K562 (cell line): ENCODE measurements around the gene TRAF5. TPM values are rescaled to one million over a fixed set of nuclear protein-coding genes. Genes with fewer than 3 reads are reported as not detected.

Experiments
- ATAC-seq: fragments of 200-7000 bp; cut with Tn5 transposase; 3 replicates; pipeline ENCODE4 v1.9.1; 2020; ENCODE audit warnings: moderate library complexity
- BruUV-seq: library from RNA; stranded (reverse); fragments of 400-500 nt; replicated peaks from 2 replicates; lab custom pipeline; 2021; lab: Mats Ljungman, UMichigan
- CTCF ChIA-PET: fragments of 300-600 bp; formaldehyde crosslinking; extraction: SDS; loops from one replicate; lab custom pipeline; 2021; ENCODE audit warnings: low intra/inter-chr PET ratio; lab: Yijun Ruan, JAX
- POLR2A ChIA-PET: fragments of 300-600, 350-650 bp; sonication (Branson Sonifier 250); formaldehyde crosslinking; extraction: SDS; loops from one replicate; lab custom pipeline; 2021; ENCODE audit warnings: antibody characterized with exemption, inconsistent platforms; lab: Yijun Ruan, JAX
- DNase-seq, 4 experiments: peaks; one replicate each; pipeline versions ENCODE4 v3.0.0 to v3.0.0-alpha.2; 2011 to 2018; ENCODE audit warnings: low spot score in 3 of 4, mixed read lengths in 3 of 4; ENCODE audit errors: extremely low read depth in 1 of 4
- FAIRE-seq: peaks from 2 replicates; lab custom pipeline; 2011; peaks lifted over from hg19 to GRCh38; lab: Jason Lieb, UNC
- H2AFZ ChIP-seq: 2 replicates; pipeline ENCODE4 v1.6.0; 2011; ENCODE audit warnings: low read depth, low read length, control low read depth, inconsistent platforms
- H3K27ac ChIP-seq: fragments of 200-600 bp; 3 replicates; pipeline ENCODE4 v1.8.0; 2011; ENCODE audit warnings: low read depth, mild to moderate bottlenecking, control low read depth, inconsistent platforms, low read length, moderate library complexity, mixed read lengths; ENCODE audit errors: extremely low read depth
- H3K27me3 ChIP-seq, 2 experiments: fragments of 300-600 bp in 1 of 2; 2 replicates in 1 of 2; 3 replicates in 1 of 2; pipeline versions ENCODE4 v1.6.0 to v1.8.0; 2011; ENCODE audit warnings: inconsistent platforms in 2 of 2, low read length in 2 of 2, mild to moderate bottlenecking in 1 of 2, mixed read lengths in 1 of 2, moderate library complexity in 1 of 2; ENCODE audit not compliant: control insufficient read depth in 2 of 2, insufficient read depth in 2 of 2
- H3K36me3 ChIP-seq: fragments of 300-600 bp; 3 replicates; pipeline ENCODE4 v1.8.0; 2011; ENCODE audit warnings: mild to moderate bottlenecking, low read length, inconsistent platforms; ENCODE audit not compliant: control insufficient read depth, insufficient read depth
- H3K4me1 ChIP-seq, 2 experiments: fragments of 200-600 bp in 1 of 2; replicated peaks in 1 of 2; 2 replicates in 1 of 2; 3 replicates in 1 of 2; pipeline versions ENCODE4 v1.5.1 to v1.8.0; 2011; ENCODE audit warnings: inconsistent platforms in 2 of 2, low read length in 2 of 2, mild to moderate bottlenecking in 1 of 2, mixed read lengths in 1 of 2, moderate library complexity in 1 of 2; ENCODE audit not compliant: control insufficient read depth in 2 of 2, insufficient read depth in 2 of 2
- H3K4me2 ChIP-seq: 2 replicates; pipeline ENCODE4 v1.6.1; 2011; ENCODE audit warnings: low read length, control low read depth, inconsistent platforms, mixed read lengths; ENCODE audit not compliant: insufficient read depth
- H3K4me3 ChIP-seq: fragments of 200-600 bp; sonication (generic), shearing (Covaris generic); 2 replicates; pipeline ENCODE4 v1.5.1; 2016; ENCODE audit warnings: control low read depth, inconsistent platforms
- H3K79me2 ChIP-seq: fragments of 200-600 bp; 3 replicates; pipeline ENCODE4 v1.8.0; 2011; ENCODE audit warnings: low read length, inconsistent platforms; ENCODE audit not compliant: control insufficient read depth, insufficient read depth
- H3K9ac ChIP-seq, 2 experiments: 2 replicates each; pipeline versions ENCODE4 v1.6.0 to v1.6.1; 2011; ENCODE audit warnings: low read depth in 2 of 2, low read length in 2 of 2, control low read depth in 1 of 2, inconsistent platforms in 1 of 2, mild to moderate bottlenecking in 1 of 2, mixed read lengths in 1 of 2; ENCODE audit not compliant: insufficient read depth in 1 of 2
- H3K9me1 ChIP-seq: one replicate; pipeline ENCODE4 v1.6.0; 2011; ENCODE audit warnings: inconsistent platforms, mild to moderate bottlenecking, low read length, moderate library complexity; ENCODE audit not compliant: control insufficient read depth, insufficient read depth
- H3K9me3 ChIP-seq: replicated peaks from 2 replicates; pipeline ENCODE4 v1.5.1; 2011; ENCODE audit warnings: low read depth, low read length, inconsistent platforms; ENCODE audit not compliant: control insufficient read depth, insufficient read depth
- H4K20me1 ChIP-seq: replicated peaks from 2 replicates; pipeline ENCODE4 v1.6.1; 2011; ENCODE audit warnings: low read length, inconsistent platforms, mixed read lengths; ENCODE audit not compliant: control insufficient read depth, insufficient read depth
- CBFA2T3 ChIP-seq: fragments of 450-650 bp; IDR thresholded peaks from 2 replicates; pipeline ENCODE4 v1.6.1; 2017
- EGR1 ChIP-seq: fragments of 450-650 bp; conservative IDR thresholded peaks from 2 replicates; pipeline ENCODE4 v1.6.1; 2017; ENCODE audit warnings: mild to moderate bottlenecking
- HMBOX1 ChIP-seq: sonication (generic); IDR thresholded peaks from 2 replicates; pipeline ENCODE4 v1.6.1; 2016
- ILK ChIP-seq: fragments of 450-650 bp; IDR thresholded peaks from 2 replicates; pipeline ENCODE4 v1.6.1; 2016; ENCODE audit warnings: missing genetic modification characterization, low read depth, mild to moderate bottlenecking, missing compliant biosample characterization, moderate library complexity, borderline replicate concordance
- PPARD ChIP-seq: fragments of 250-450 bp; sonication (Bioruptor Pico); IDR thresholded peaks from 2 replicates; pipeline ENCODE4 v1.8.0; 2022; ENCODE audit warnings: inconsistent platforms, mild to moderate bottlenecking, moderate library complexity
- RBBP5 ChIP-seq: fragments of 200-600 bp; sonication (generic); IDR thresholded peaks from 2 replicates; pipeline ENCODE4 v1.6.1; 2012; ENCODE audit warnings: borderline replicate concordance, mild to moderate bottlenecking, low read length, control low read depth, inconsistent platforms; ENCODE audit not compliant: insufficient read depth, poor library complexity, severe bottlenecking
- ZNF589 ChIP-seq: fragments of 200-800 bp; sonication (Bioruptor generic); IDR thresholded peaks from 2 replicates; pipeline ENCODE4 v1.6.1; 2016; ENCODE audit warnings: low read depth, missing genetic modification characterization, missing compliant biosample characterization
- WGBS: fragments of 100-300 bp; shearing (Covaris generic); methylation state at CpG from one replicate; pipeline ENCODE4 v1.1.6; 2016; ENCODE audit warnings: low coverage, mixed read lengths; ENCODE audit not compliant: insufficient coverage; ENCODE audit errors: missing lambda C conversion rate; 5-methylcytosine and 5-hydroxymethylcytosine counted together
- in situ Hi-C: fragments of 300-500 bp; cut with MboI; formaldehyde crosslinking; loops from 4 replicates; pipeline ENCODE4 v1.15.0; 2018; ENCODE audit warnings: inconsistent platforms, mixed read lengths
- intact Hi-C: fragments of 100-400 bp; cut with micrococcal nuclease; formaldehyde crosslinking; loops from 2 replicates; pipeline ENCODE4 v1.14.2; 2022
- polyA plus RNA-seq, 8 experiments: library from polyadenylated mRNA; depleted of rRNA in 4 of 8; stranded (reverse) in 5 of 8; unstranded in 3 of 8; fragments of >200 nt; fragmentation: Nextera tagmentation in 2 of 8; fragmentation: Illumina TruSeq in 1 of 8; extraction: Ambion mirVana in 2 of 8; extraction: Trizol in 1 of 8; gene quantifications; 2 replicates each; pipeline versions ENCODE4 v1.2.1 to v1.2.3, GENCODE V29; 2011 to 2014; ENCODE audit warnings: inconsistent platforms in 1 of 8, missing spikeins in 1 of 8
- total RNA-seq, 7 experiments: library from RNA; depleted of rRNA in 6 of 7; stranded (reverse); fragments of >200 nt in 6 of 7; fragmentation: Illumina TruSeq in 2 of 7; extraction: Trizol in 2 of 7; gene quantifications; 2 replicates each; pipeline versions ENCODE4 v1.2.1 to v1.2.3, GENCODE V29; 2011 to 2021; ENCODE audit warnings: low replicate concordance in 1 of 7

TRAF5 gene
- total and polyA plus RNA-seq, 9 of the 15 experiments (the other 6 are each of a cell fraction or from before 2014, with no cell fraction given): 2.0 to 9.3 (median 5.3) TPM

GRCh38 chr1:211329764-211330201 lies 3.1 kb downstream of the TRAF5 start:
- no peak for ATAC-seq
- Histone ChIP-seq H3K4me2 (0 out of 2 replicates have a peak overlapping the region, but pooled peaks have one; percentile 41), H3K79me2 (no peaks in the 10 kb centered on the region), H3K4me1 (peaks cover 28 to 30% of the 10 kb centered on the region in 2 experiments), H4K20me1 (0 out of 2 replicates have a peak, but pooled peaks cover 3% of the 10 kb centered on the region), H3K4me3 (no peak overlapping the region), H3K9me1 (no peaks in the 10 kb centered on the region), H3K27ac (no peak overlapping the region), H3K36me3 (no peaks in the 10 kb centered on the region), H3K9me3 (no peaks in the 10 kb centered on the region), H3K27me3 (no peaks in the 10 kb centered on the region; a peak in 1 of 5 replicates), H2AFZ (no peak overlapping the region), H3K9ac (0 out of 4 replicates have a peak overlapping the region, but pooled peaks of 1 of the 2 experiments have one; percentile 0)
- BruUV-seq: no TSS peak
- in situ Hi-C loops (loop anchor here (10.0 kb wide), 1 partner anchor 325 kb away; no protein-coding TSS in a partner anchor), intact Hi-C loops (no loop called here)
- no peak for DNase-seq
- ChIA-PET POLR2A (interaction anchor here (0.5 to 1.8 kb wide), 7 partner anchors 9 to 641 kb away, joined by 3 to 6 read pairs (median 4); no protein-coding TSS in a partner anchor), CTCF (no interaction called here)
- peak; percentile 39 for TF ChIP-seq RBBP5
- TF ChIP-seq ILK: no peak
- FAIRE-seq: no peak
- WGBS: 52% methylated on average over 4 of the region's 4 CpGs

GRCh38 chr1:211330282-211330936 lies 3.8 kb downstream of the TRAF5 start:
- intact Hi-C loops: no loop called here
- Histone ChIP-seq H3K27me3 (no peaks in the 10 kb centered on the region; a peak in 1 of 5 replicates), H3K79me2 (no peaks in the 10 kb centered on the region), H2AFZ (no peak overlapping the region), H3K4me1 (peaks cover 27 to 36% of the 10 kb centered on the region in 2 experiments), H4K20me1 (0 out of 2 replicates have a peak, but pooled peaks cover 3% of the 10 kb centered on the region), H3K9me3 (no peaks in the 10 kb centered on the region), H3K36me3 (no peaks in the 10 kb centered on the region), H3K4me2 (no peak overlapping the region), H3K9me1 (no peaks in the 10 kb centered on the region), H3K9ac (no peak overlapping the region), H3K4me3 (no peak overlapping the region), H3K27ac (no peak overlapping the region)
- CTCF ChIA-PET: no interaction called here
- FAIRE-seq (no peak), ATAC-seq (0 out of 3 replicates have a peak, but pooled peaks have one; percentile 6), DNase-seq (no peak)
- POLR2A ChIA-PET: interaction anchor here (0.7 to 1.3 kb wide), 5 partner anchors 9 to 641 kb away, joined by 3 to 6 read pairs (median 3); no protein-coding TSS in a partner anchor
- BruUV-seq: no TSS peak
- WGBS: 40% methylated on average over 8 of the region's 8 CpGs
- TF ChIP-seq CBFA2T3 (peak; percentile 31), HMBOX1 (0 out of 2 replicates have a peak, but pooled peaks have one; percentile 11), PPARD (CRISPR knock-in tag) (no peak), ZNF589 (CRISPR knock-in tag) (no peak), EGR1 (peak; percentile 25; the same call in 1 of the 2 replicates), RBBP5 (peak; percentile 9)
- in situ Hi-C loops: no loop called here
